GM19193 (cell line): Measurements from ENCODE around the gene NSUN3.

ENCODE experiments used
- POLR2A ChIP-seq: IDR thresholded peaks from 4 replicates; pipeline ENCODE4 v1.6.1; 2011; ENCODE audit not compliant: insufficient read depth, insufficient read length; ENCODE audit errors: extremely low read depth

Gene NSUN3

GRCh38 chr3:94150113-94150512, 87.3 kb downstream of the NSUN3 start:
- no peak for TF ChIP-seq POLR2A

DNA sequence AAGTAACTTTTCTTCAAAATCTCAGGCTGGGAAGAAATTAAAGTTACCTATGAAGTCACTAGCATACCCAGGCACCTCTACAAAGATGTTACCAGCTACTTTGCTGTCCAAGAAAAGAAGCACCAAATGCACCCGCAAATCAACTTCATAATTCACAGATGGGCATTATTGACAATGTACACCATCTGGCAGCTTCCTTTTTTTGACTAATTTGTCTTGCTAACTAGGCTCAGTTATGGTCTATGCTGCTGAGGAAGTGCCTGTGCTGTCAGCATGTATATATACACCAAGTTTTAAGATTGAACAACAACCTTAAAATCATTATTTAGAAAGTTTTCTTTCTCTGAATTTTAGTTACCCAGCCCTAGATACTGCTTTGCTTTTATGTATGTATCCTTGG, 93.8 kb downstream of the NSUN3 start:
- TF ChIP-seq POLR2A: no peak

GRCh38 chr3:94158512-94158911, 95.7 kb downstream of the NSUN3 start:
- no peak for TF ChIP-seq POLR2A

GRCh38 chr3:94159062-94159828, 96.4 kb downstream of the NSUN3 start:
- no peak for TF ChIP-seq POLR2A

DNA sequence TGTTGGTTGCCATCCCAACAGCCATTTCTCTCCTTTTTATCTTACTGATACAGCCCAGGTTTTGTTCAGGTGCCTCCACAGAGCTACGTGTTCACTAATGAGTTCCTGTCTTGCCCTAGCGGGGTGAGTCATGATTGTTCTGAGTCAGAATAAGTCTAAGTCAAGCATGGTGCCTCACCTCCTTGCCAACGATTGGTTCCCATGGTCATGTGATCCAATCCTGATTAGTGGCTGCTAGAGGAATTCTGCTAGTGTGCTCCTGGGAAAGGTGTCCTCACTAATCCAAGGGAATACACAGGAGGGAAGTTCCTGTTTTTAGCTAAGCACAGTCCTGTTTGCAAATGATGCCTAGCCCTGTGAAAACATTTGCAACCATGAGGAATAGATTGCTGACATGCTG, 99.8 kb downstream of the NSUN3 start:
- TF ChIP-seq POLR2A: no peak

DNA sequence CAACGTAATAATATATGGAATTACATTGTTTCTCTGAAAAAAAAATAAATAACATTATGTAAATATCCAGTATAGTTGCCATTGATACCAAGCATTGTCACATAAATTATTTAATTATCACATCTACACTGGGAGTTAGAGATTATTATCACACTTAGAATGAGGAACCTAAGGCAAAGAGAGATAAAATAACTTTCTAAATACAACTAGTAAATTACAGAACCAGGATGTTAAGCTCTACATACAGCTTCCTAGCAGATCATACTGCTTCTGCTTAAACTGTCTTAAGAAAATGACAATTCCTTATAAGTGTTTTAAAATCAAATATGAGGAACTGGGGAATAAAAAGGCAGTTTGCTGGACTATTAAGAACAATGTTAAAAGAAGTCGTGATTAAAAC, 104.5 kb downstream of the NSUN3 start:
- no peak for TF ChIP-seq POLR2A

- TF ChIP-seq POLR2A: no peak
Measured at GRCh38 chr3:94167796-94168195, 104.9 kb downstream of the NSUN3 start.

DNA sequence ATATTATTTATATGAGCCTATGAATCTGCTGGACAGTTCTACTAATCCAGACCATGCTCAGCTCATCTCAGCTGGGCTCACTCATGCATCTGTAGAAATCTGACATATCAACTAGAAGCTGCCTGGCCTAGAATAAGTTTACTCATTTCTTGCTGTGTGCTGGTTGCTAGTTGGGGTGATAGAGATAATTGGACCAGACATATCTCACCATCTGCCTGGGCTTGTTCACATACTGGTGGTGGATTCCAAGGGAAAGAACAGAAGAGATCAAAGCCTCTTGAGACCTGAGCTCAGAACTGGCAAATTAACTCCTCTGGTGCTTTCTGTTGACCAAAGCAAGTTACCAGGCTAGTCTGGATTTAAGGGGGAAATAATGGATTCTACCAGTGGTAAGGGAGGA, 109.1 kb downstream of the NSUN3 start:
- TF ChIP-seq POLR2A: no peak

DNA sequence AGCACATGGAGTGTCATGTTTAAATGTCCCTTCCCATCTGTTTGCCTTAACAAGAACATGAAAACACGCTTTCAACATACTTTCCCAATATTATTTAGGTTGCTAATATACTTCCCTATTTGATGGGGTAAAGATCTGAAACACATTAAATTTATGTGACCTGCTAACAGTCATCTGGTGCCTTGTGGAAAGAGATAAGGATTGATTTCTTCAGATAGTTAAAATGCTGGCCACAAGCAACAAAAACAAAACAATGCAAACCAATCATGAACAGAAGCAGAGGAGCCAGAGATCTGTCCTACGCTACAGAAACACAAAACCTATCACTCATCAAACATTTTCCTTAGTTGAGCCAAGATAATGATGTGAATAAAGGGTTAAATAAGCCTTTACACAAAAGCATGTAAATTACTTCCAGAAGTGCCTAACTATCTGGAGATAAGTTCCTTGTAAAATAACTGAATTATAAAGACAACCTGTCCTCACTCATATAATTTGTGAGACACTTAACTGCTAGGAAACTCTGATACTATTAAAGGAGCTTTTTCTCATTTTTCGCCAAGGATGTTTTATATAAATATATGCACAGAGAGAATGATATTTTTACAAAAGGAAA, 109.9 kb downstream of the NSUN3 start:
- no peak for TF ChIP-seq POLR2A

DNA sequence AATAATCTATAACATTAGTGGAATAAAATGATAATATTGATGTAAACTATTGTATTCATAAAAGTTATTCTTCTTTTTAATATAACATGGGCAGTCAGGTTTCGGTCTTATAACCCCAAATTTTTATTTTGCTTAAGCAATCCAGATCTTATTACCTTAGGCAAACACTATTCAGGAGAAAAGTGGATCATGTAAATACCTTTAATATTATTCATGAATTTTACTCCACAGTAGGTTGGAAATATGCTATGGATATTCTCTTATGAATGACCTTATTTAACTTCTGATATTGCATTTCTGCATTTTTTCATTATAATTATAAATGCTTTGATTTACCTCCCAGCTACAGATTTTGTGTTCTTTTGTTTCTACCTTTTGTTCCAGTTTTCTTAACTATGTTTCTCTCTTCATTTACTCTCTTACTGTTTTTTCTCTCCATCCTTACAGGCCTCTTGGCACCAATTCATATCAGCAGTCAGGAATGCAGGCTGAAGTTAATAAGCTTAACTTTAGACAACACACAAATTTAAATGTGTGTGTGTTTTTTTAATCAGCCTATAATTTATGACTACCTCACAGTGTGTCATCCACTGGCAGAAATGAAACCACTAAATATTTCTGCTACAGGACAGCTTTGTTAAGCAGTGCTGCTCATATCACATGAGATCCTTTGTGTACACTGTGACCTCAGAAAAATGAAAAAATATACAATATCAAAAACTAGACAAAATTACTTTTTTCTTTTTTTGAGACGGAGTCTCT, 111.0 kb downstream of the NSUN3 start:
- TF ChIP-seq POLR2A: no peak

- TF ChIP-seq POLR2A: no peak
Measured at GRCh38 chr3:94175677-94176076, 112.8 kb downstream of the NSUN3 start.

GRCh38 chr3:94176988-94177745, 114.3 kb downstream of the NSUN3 start:
- TF ChIP-seq POLR2A: no peak
